ENCODE data around the gene RARS1. TPM values are rescaled to one million over a fixed set of nuclear protein-coding genes. Genes with fewer than 3 reads are reported as not detected.

RARS1 gene
- total RNA-seq, 1 experiment from 2014 or later = 98.8 TPM

GRCh38 chr5:168529374-168530234, 43.3 kb downstream of the RARS1 start (continued):
- TF ChIP-seq NFYB (CRISPR knock-in tag; conservative IDR thresholded peaks at IDR 0.05; ENCODE audit: low read depth) (no peak), FOXP1 (CRISPR knock-in tag; IDR thresholded peaks at IDR 0.05; ENCODE audit: borderline replicate concordance) (peak; percentile 91)
- TF ChIP-seq, protein P1, sequence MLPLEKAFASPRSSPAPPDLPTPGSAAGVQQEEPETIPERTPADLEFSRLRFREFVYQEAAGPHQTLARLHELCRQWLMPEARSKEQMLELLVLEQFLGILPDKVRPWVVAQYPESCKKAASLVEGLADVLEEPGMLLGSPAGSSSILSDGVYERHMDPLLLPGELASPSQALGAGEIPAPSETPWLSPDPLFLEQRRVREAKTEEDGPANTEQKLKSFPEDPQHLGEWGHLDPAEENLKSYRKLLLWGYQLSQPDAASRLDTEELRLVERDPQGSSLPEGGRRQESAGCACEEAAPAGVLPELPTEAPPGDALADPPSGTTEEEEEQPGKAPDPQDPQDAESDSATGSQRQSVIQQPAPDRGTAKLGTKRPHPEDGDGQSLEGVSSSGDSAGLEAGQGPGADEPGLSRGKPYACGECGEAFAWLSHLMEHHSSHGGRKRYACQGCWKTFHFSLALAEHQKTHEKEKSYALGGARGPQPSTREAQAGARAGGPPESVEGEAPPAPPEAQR (CRISPR knock-in tag; IDR thresholded peaks at IDR 0.05) = no peak

DNA sequence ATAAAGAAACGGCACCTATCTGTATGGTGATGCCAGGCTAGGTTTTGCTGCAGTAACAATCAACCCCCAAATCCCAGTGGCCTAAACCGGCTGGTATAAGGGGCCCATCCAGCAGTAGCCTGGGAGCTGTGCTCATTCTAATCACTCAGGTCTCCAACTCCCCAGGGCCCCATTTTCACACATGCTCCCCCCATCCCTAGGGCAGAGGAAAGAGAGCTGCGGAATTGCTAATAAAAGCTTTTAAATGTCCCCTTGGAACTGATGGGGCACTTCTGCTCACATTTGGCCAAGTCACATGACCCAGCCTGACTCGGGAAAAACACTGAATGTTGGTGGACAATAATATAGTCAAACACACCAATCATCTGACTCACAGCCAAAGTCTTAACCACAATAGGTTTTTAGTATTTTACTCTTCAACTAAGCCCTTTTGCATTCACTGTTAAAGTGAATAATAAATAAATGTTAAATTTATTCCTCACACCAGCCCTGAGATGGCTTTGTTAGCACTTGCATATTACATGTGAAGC, 44.4 kb downstream of the RARS1 start:
- ATAC-seq (no peak), DNase-seq (ENCODE audit: low spot score) (no peak)
- ChIA-PET CTCF (no interaction called here), POLR2A (no interaction called here)
- peak overlapping the region; percentile 70 for H3K4me3 Mint-ChIP-seq
- H3K27ac Mint-ChIP-seq = no peak overlapping the region
- H3K27me3 Mint-ChIP-seq (ENCODE audit: low read depth) = peaks cover 36% of the 10 kb centered on the region
- H3K36me3 Mint-ChIP-seq = no peaks in the 10 kb centered on the region; the same call in 1 of the 2 replicates
- H3K4me1 Mint-ChIP-seq = peaks cover 16% of the 10 kb centered on the region
- TF ChIP-seq, protein P2, sequence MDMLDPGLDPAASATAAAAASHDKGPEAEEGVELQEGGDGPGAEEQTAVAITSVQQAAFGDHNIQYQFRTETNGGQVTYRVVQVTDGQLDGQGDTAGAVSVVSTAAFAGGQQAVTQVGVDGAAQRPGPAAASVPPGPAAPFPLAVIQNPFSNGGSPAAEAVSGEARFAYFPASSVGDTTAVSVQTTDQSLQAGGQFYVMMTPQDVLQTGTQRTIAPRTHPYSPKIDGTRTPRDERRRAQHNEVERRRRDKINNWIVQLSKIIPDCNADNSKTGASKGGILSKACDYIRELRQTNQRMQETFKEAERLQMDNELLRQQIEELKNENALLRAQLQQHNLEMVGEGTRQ (CRISPR knock-in tag; IDR thresholded peaks at IDR 0.05) = 0 out of 2 replicates have a peak, but pooled peaks have one; percentile 13
- TF ChIP-seq, protein P3, sequence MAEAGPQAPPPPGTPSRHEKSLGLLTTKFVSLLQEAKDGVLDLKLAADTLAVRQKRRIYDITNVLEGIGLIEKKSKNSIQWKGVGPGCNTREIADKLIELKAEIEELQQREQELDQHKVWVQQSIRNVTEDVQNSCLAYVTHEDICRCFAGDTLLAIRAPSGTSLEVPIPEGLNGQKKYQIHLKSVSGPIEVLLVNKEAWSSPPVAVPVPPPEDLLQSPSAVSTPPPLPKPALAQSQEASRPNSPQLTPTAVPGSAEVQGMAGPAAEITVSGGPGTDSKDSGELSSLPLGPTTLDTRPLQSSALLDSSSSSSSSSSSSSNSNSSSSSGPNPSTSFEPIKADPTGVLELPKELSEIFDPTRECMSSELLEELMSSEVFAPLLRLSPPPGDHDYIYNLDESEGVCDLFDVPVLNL (CRISPR knock-in tag; IDR thresholded peaks at IDR 0.05; ENCODE audit: borderline replicate concordance, low read depth) = no peak
- H3K9me3 Mint-ChIP-seq = no peaks in the 10 kb centered on the region

GRCh38 chr5:168531191-168531590, 44.9 kb downstream of the RARS1 start:
- peaks cover 16% of the 10 kb centered on the region for H3K4me1 Mint-ChIP-seq
- DNase-seq (ENCODE audit: low spot score) (no peak), ATAC-seq (no peak)
- no peaks in the 10 kb centered on the region for H3K9me3 Mint-ChIP-seq
- H3K27me3 Mint-ChIP-seq (ENCODE audit: low read depth) = peaks cover 36% of the 10 kb centered on the region
- no peak for TF ChIP-seq ZNF532 (CRISPR knock-in tag; IDR thresholded peaks at IDR 0.05; ENCODE audit: borderline replicate concordance)
- TF ChIP-seq ATF3 (CRISPR knock-in tag; conservative IDR thresholded peaks at IDR 0.05) = no peak
- no peak for TF ChIP-seq JAZF1 (CRISPR knock-in tag; IDR thresholded peaks at IDR 0.05)
- TF ChIP-seq, protein P4, sequence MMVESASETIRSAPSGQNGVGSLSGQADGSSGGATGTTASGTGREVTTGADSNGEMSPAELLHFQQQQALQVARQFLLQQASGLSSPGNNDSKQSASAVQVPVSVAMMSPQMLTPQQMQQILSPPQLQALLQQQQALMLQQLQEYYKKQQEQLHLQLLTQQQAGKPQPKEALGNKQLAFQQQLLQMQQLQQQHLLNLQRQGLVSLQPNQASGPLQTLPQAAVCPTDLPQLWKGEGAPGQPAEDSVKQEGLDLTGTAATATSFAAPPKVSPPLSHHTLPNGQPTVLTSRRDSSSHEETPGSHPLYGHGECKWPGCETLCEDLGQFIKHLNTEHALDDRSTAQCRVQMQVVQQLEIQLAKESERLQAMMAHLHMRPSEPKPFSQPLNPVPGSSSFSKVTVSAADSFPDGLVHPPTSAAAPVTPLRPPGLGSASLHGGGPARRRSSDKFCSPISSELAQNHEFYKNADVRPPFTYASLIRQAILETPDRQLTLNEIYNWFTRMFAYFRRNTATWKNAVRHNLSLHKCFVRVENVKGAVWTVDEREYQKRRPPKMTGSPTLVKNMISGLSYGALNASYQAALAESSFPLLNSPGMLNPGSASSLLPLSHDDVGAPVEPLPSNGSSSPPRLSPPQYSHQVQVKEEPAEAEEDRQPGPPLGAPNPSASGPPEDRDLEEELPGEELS (CRISPR knock-in tag; IDR thresholded peaks at IDR 0.05) = no peak
- TF ChIP-seq EMX1 (CRISPR knock-in tag; IDR thresholded peaks at IDR 0.05) = no peak
- TF ChIP-seq HMGA2 (CRISPR knock-in tag; IDR thresholded peaks at IDR 0.05) = no peak
- no peak for TF ChIP-seq GTF2I (CRISPR knock-in tag; conservative IDR thresholded peaks at IDR 0.05)
- no peak for TF ChIP-seq IRF2 (CRISPR knock-in tag; IDR thresholded peaks at IDR 0.05; ENCODE audit: borderline replicate concordance, low read depth)
- TF ChIP-seq RELA (CRISPR knock-in tag; IDR thresholded peaks at IDR 0.05; ENCODE audit: borderline replicate concordance) = no peak
- ChIA-PET CTCF (no interaction called here), POLR2A (no interaction called here)
- H3K36me3 Mint-ChIP-seq = no peaks in the 10 kb centered on the region; the same call in 1 of the 2 replicates
- H3K4me3 Mint-ChIP-seq = no peak overlapping the region
- no peak overlapping the region for H3K27ac Mint-ChIP-seq
